Kidney (tissue), 14 donors: ENCODE data around the gene ASIC5. TPM values are rescaled to one million over a fixed set of nuclear protein-coding genes. Genes with fewer than 3 reads are reported as not detected.

ENCODE experiments used
- DNase-seq, 5 donors: peaks; one replicate each; pipeline ENCODE4 v3.0.0-alpha.2; 2013 to 2020
- FAIRE-seq: peaks from 2 replicates; lab custom pipeline; 2012; peaks lifted over from hg19 to GRCh38; lab: Jason Lieb, UNC
- H3K27ac ChIP-seq, 2 donors: one replicate each; pipeline ENCODE4 v1.7.0; 2013; ENCODE audit warnings: low read depth in 2 of 2, low read length in 2 of 2, inconsistent platforms in 1 of 2
- H3K27me3 ChIP-seq: one replicate; pipeline ENCODE4 v1.7.1; 2013; ENCODE audit warnings: low read length, inconsistent platforms; ENCODE audit not compliant: control insufficient read depth, insufficient read depth
- H3K36me3 ChIP-seq, 3 donors: one replicate each; pipeline versions ENCODE4 v1.7.0 to v1.7.1; 2013; ENCODE audit warnings: low read length in 3 of 3, control low read depth in 1 of 3, inconsistent platforms in 1 of 3; ENCODE audit not compliant: insufficient read depth in 3 of 3, control insufficient read depth in 2 of 3
- H3K4me1 ChIP-seq, 3 donors: one replicate each; pipeline versions ENCODE4 v1.7.0 to v1.7.1; 2013; ENCODE audit warnings: low read length in 3 of 3, inconsistent platforms in 1 of 3, low read depth in 1 of 3; ENCODE audit not compliant: control insufficient read depth in 2 of 3, insufficient read depth in 2 of 3
- H3K4me3 ChIP-seq, 3 donors: one replicate each; pipeline versions ENCODE4 v1.7.0 to v1.8.1; 2013; ENCODE audit warnings: low read length in 3 of 3, control low read depth in 1 of 3, inconsistent platforms in 1 of 3
- H3K9ac ChIP-seq, 3 donors: one replicate each; pipeline versions ENCODE4 v1.7.0 to v1.7.1; 2013; ENCODE audit warnings: low read length in 3 of 3, control low read depth in 1 of 3, inconsistent platforms in 1 of 3
- H3K9me3 ChIP-seq, 3 donors: one replicate each; pipeline versions ENCODE4 v1.7.0 to v1.7.1; 2013; ENCODE audit warnings: low read length in 3 of 3, control low read depth in 1 of 3, inconsistent platforms in 1 of 3; ENCODE audit not compliant: control insufficient read depth in 2 of 3, insufficient read depth in 1 of 3
- intact Hi-C: fragments of 100-400 bp; cut with DNase I; formaldehyde crosslinking; loops from one replicate; pipeline ENCODE4 v1.11.1; 2022
- polyA plus RNA-seq: library from polyadenylated mRNA; stranded (reverse); fragments of 350-450 nt; fragmentation: Illumina TruSeq; extraction: RNeasy Lipid Tissue Mini Kit (QIAGEN cat#74804); gene quantifications from one replicate; pipeline ENCODE4 v1.2.3, GENCODE V29; 2014; ENCODE audit warnings: low read depth, low replicate concordance; ENCODE audit not compliant: insufficient read depth
- total RNA-seq: library from RNA; stranded (reverse); fragmentation: NEBNext Ultra II Directional; extraction: Animal tissue kit (Norgen Biotek cat#: 25700); gene quantifications from one replicate; pipeline ENCODE4 v1.2.1, GENCODE V29; 2021
- TF ChIP-seq, protein P1 (sequence below): IDR thresholded peaks from 3 replicates; pipeline ENCODE4 v1.5.1; 2012; ENCODE audit warnings: mild to moderate bottlenecking, moderate library complexity, borderline replicate concordance; ENCODE audit not compliant: insufficient read depth; ENCODE audit errors: extremely low read depth
- donor health status: control.
- donor health status: control.
- donor health status: control.
- donor health status: control.
- donor health status: control.
- donor health status: DM: yes; HTN: yes; CAD: no.
- donor health status: Normal renal cell carcinoma (clear cell type).

The ASIC5 gene
- total and polyA plus RNA-seq, 2 donors from 2014 or later, result not detected

DNA sequence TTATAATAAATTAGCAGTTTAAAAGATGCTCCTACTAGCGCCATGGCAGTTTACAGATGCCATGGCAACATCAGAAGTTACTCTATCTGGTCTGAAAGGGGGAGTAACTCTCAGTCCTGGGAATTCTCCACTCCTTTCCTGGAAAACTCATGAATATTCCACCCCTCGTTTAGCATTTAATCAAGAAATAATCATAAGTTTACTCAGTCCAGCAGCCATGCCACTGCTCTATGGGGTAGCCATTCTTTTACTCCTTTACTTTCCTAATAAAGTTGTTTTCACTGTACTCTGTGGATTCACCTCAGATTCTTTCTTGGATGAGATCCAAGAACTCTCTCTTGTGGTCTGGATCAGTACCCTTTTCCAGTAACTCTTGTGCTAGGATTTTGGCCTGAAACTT is 55.0 kb downstream of the ASIC5 start:
- FAIRE-seq, result no peak
- intact Hi-C loops, result loop anchor here (5.0 kb wide), 1 partner anchor 141 kb away; the partner anchor contains the start of gene CTSO

GRCh38 chr4:155809835-155810234 is 56.2 kb downstream of the ASIC5 start:
- Histone ChIP-seq H3K9me3 (no peaks in the 10 kb centered on the region), H3K36me3 (peaks cover 0 to 2% (median 0%) of the 10 kb centered on the region in 3 donors), H3K4me3 (no peak overlapping the region), H3K27me3 (no peaks in the 10 kb centered on the region), H3K4me1 (no peaks in the 10 kb centered on the region), H3K27ac (no peak overlapping the region), H3K9ac (no peak overlapping the region)
- peak in 2 of 5 donors; percentile 86 to 90 for DNase-seq
- TF ChIP-seq, protein P1, sequence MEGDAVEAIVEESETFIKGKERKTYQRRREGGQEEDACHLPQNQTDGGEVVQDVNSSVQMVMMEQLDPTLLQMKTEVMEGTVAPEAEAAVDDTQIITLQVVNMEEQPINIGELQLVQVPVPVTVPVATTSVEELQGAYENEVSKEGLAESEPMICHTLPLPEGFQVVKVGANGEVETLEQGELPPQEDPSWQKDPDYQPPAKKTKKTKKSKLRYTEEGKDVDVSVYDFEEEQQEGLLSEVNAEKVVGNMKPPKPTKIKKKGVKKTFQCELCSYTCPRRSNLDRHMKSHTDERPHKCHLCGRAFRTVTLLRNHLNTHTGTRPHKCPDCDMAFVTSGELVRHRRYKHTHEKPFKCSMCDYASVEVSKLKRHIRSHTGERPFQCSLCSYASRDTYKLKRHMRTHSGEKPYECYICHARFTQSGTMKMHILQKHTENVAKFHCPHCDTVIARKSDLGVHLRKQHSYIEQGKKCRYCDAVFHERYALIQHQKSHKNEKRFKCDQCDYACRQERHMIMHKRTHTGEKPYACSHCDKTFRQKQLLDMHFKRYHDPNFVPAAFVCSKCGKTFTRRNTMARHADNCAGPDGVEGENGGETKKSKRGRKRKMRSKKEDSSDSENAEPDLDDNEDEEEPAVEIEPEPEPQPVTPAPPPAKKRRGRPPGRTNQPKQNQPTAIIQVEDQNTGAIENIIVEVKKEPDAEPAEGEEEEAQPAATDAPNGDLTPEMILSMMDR, result peak; percentile 65
- peak; percentile 89 for FAIRE-seq
- intact Hi-C loops, result loop anchor here (5.0 kb wide), 1 partner anchor 142 kb away; the partner anchor contains the start of gene CTSO

More for the DNA sequence above, 55.0 kb downstream of the ASIC5 start:
- H3K9ac ChIP-seq, result no peak overlapping the region
- TF ChIP-seq, protein P1, result no peak
- no peak overlapping the region for H3K27ac ChIP-seq
- H3K27me3 ChIP-seq, result no peaks in the 10 kb centered on the region
- no peaks in the 10 kb centered on the region for H3K9me3 ChIP-seq
- no peak for DNase-seq
- H3K4me3 ChIP-seq, result no peak overlapping the region
- H3K36me3 ChIP-seq, result peaks cover 0 to 2% (median 0%) of the 10 kb centered on the region in 3 donors
- no peaks in the 10 kb centered on the region for H3K4me1 ChIP-seq

- Histone ChIP-seq H3K27me3 (no peaks in the 10 kb centered on the region), H3K9ac (no peak overlapping the region), H3K4me1 (no peaks in the 10 kb centered on the region), H3K36me3 (peaks cover 0 to 7% (median 5%) of the 10 kb centered on the region in 3 donors), H3K4me3 (no peak overlapping the region), H3K9me3 (no peaks in the 10 kb centered on the region), H3K27ac (no peak overlapping the region)
- FAIRE-seq, result no peak
- TF ChIP-seq, protein P1, result no peak
- intact Hi-C loops, result no loop called here
- peak in 1 of 5 donors; percentile 25 for DNase-seq
Measured at GRCh38 chr4:155807021-155807420, 59.1 kb downstream of the ASIC5 start.

DNA sequence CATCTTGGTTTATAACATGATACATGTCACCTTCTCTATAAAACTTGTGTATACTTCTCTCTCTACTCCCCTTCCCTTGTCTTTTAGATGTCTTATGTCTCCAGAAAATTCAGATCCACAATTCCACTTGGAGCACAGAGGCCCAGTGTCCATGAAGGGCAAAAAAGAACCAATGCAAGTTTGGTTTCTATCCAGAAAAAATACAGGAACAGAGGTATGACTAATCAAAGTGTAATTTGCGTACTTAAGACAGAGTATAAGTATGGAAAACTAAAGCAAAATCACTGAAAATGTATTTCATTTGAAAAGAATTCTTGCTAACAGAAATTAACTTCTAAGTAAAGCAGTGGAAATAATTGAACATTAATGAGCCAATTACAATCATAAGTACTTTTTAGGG is 61.1 kb downstream of the ASIC5 start:
- Histone ChIP-seq H3K9ac (no peak overlapping the region), H3K27me3 (no peaks in the 10 kb centered on the region), H3K27ac (no peak overlapping the region), H3K4me1 (no peaks in the 10 kb centered on the region), H3K4me3 (no peak overlapping the region), H3K36me3 (peaks cover 0 to 7% (median 5%) of the 10 kb centered on the region in 3 donors), H3K9me3 (no peaks in the 10 kb centered on the region)
- intact Hi-C loops, result no loop called here
- TF ChIP-seq, protein P1, result no peak
- DNase-seq (no peak), FAIRE-seq (no peak)
